HG03066 (cell line): Measurements from ENCODE around the gene PCDHGC4.
A peak's percentile ranks its signal among the peaks of the same experiment; 100 is the strongest.

Experiments used
- ATAC-seq: cut with Tn5 transposase; IDR thresholded peaks from one replicate; pipeline ENCODE4 v1.9.1; 2021; ENCODE audit warnings: low read depth; ENCODE audit not compliant: unreplicated experiment

PCDHGC4 gene

DNA sequence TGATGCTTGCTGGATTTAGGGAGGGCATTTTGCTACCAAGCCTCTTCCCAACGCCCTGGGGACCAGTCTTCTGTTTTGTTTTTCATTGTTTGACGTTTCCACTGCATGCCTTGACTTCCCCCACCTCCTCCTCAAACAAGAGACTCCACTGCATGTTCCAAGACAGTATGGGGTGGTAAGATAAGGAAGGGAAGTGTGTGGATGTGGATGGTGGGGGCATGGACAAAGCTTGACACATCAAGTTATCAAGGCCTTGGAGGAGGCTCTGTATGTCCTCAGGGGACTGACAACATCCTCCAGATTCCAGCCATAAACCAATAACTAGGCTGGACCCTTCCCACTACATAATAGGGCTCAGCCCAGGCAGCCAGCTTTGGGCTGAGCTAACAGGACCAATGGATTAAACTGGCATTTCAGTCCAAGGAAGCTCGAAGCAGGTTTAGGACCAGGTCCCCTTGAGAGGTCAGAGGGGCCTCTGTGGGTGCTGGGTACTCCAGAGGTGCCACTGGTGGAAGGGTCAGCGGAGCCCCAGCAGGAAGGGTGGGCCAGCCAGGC is 27.0 kb downstream of the PCDHGC4 start:
- no peak for ATAC-seq

DNA sequence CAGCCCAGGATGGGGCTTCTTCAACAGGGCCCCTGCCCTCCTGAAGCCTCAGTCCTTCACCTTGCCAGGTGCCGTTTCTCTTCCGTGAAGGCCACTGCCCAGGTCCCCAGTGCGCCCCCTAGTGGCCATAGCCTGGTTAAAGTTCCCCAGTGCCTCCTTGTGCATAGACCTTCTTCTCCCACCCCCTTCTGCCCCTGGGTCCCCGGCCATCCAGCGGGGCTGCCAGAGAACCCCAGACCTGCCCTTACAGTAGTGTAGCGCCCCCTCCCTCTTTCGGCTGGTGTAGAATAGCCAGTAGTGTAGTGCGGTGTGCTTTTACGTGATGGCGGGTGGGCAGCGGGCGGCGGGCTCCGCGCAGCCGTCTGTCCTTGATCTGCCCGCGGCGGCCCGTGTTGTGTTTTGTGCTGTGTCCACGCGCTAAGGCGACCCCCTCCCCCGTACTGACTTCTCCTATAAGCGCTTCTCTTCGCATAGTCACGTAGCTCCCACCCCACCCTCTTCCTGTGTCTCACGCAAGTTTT is 27.6 kb downstream of the PCDHGC4 start:
- ATAC-seq = no peak

DNA sequence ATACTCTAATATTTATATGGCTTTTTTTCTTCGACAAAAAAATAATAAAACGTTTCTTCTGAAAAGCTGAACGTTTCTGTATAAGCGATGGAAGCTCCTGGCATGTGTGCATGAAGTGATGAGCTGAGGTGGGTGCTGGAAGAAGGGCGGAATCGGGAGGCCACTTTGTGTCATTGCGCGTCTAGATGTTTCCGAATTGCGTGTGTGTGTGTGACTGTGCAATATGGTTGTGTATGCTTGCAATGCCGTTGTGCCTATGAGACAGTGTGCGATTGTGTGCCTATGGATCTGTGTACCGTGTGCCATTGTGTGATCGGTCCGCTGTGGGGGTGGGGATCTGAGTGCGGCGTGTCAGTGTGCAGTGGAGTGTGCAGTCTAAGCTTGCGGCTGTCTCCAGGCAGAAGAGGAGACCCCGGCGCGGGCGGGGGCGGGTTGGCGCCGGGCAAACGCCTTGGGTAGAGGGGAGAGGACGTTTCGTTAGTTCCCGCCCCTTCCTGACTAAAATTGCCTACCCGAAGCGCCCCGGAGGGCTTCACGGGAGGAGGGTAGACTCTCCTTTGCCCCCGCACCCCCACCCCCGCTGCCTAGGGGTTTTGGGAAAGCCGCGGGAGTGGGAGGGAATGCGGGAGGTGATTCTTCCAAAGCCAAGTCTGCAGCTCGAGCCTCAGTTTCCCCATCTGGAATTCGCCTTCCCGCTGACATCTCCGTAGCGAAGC is 28.2 kb downstream of the PCDHGC4 start:
- no peak for ATAC-seq

- ATAC-seq = no peak
Observed at GRCh38 chr5:141513627-141514329, 28.9 kb downstream of the PCDHGC4 start.

GRCh38 chr5:141514330-141515133 is 29.7 kb downstream of the PCDHGC4 start:
- no peak for ATAC-seq

GRCh38 chr5:141515141-141515540 is 30.3 kb downstream of the PCDHGC4 start:
- no peak for ATAC-seq

DNA sequence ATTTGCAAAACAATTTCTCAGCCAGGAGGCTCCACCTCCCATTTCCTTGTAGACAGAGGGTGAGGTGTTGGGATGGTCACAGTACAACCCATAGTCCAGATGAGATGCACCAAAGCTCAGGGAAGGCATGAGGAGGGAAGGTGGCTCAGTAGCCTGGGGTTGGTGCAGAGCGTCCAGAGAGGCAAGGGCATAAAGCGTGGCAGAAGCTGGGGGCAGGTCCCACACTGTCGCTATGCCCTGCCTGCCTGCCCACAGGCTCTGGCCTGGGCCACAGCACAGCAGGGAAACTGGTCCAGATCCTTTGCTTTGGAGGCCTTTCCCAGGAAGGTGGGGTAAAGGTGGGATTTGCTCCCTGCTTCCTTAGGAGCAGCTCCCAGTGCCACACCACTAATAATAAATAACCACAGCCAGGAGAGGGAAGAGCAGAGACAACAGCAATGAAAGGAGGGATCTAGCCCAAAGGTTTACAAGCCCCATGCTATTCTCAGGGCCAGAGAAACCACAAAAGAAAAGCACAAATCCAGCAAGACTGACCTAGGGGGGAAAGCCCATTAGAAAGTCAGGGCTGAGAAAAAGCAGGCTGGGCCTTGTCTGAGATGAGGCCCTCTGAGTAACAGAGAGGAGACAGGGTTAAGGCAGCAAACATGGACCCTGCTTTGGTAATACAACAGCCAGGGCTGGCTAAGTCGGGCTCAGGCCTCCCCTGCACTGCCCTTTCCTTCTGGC is 31.3 kb downstream of the PCDHGC4 start:
- ATAC-seq = no peak

GRCh38 chr5:141516672-141517025 is 31.8 kb downstream of the PCDHGC4 start:
- no peak for ATAC-seq

DNA sequence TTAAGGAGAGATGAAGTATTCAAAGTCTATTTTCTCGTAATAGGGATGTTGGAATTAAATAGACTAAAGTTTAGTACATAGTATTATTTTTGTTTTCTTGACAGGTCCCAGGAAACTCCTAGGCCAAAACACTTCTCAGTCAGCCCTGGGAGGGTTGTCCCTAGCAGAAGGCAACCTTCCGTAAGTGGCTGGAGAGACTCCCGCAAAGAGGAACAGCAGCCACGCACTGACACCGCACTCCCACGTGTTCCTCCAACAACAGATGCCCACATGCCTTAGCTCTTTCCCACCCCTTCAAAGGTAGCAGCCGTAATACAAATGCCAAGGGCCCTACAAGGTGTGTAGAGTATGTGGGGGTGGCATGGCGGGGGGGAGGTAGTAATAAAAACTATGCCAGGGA is 32.5 kb downstream of the PCDHGC4 start:
- no peak for ATAC-seq

DNA sequence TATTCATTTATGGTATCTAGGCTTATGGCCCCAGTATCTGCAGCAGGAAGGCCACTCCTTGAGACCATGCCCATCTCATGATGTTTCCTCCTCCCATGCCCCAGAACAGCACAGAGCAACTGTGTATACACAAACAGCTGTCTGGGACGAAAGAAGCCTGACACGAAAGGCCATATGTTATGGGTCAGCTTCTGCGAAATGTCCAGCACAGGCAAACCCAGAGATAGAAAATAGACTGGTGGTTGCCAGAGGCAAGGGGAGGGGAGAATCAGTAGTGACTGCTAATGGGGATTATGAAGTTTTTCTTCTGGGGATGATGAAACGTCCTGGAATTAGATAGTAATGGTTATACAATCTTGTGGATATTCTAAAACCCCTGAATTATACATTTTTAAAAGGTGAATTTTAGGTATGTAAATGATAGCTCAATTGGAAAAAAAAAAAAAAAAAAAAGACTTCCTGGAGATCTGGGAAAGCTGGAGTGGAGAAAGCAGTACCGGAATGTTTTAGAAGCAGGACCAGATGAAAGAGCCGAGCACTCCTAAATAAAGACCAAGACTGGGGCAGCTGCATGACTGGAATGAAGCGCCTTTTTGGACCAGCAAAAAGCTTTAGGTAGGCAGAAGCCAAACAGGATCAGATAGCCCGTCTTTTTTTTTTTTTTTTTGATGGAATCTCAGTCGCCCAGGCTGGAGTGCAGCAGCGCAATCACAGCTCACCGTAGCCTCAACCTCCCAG is 33.2 kb downstream of the PCDHGC4 start:
- ATAC-seq = no peak

GRCh38 chr5:141518618-141519015 is 33.8 kb downstream of the PCDHGC4 start:
- no peak for ATAC-seq

GRCh38 chr5:141519605-141520565 is 35.1 kb downstream of the PCDHGC4 start:
- no peak for ATAC-seq

- ATAC-seq = no peak
Observed at GRCh38 chr5:141521244-141521781, 36.5 kb downstream of the PCDHGC4 start.

DNA sequence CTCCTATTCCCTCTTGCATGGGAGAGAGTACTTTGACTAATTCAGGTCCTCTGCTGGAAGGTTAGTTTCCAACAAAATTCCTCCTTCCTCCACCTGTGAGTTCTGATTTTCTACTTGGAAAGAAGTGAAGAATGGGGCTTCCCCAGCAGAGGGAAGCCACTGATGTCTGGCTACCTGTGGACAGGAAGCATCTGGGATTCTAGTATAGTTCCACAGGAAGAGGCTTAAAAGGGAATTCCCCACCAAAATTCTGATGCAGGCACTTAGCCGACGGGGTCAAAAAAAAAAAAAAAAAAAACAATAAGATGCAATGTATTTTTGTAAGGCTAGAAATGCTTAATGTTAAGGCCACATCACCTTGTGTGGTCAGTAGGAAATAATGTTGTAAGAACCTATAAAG is 37.5 kb downstream of the PCDHGC4 start:
- ATAC-seq = no peak

- ATAC-seq = no peak
Observed at GRCh38 chr5:141523991-141524390, 39.2 kb downstream of the PCDHGC4 start.

DNA sequence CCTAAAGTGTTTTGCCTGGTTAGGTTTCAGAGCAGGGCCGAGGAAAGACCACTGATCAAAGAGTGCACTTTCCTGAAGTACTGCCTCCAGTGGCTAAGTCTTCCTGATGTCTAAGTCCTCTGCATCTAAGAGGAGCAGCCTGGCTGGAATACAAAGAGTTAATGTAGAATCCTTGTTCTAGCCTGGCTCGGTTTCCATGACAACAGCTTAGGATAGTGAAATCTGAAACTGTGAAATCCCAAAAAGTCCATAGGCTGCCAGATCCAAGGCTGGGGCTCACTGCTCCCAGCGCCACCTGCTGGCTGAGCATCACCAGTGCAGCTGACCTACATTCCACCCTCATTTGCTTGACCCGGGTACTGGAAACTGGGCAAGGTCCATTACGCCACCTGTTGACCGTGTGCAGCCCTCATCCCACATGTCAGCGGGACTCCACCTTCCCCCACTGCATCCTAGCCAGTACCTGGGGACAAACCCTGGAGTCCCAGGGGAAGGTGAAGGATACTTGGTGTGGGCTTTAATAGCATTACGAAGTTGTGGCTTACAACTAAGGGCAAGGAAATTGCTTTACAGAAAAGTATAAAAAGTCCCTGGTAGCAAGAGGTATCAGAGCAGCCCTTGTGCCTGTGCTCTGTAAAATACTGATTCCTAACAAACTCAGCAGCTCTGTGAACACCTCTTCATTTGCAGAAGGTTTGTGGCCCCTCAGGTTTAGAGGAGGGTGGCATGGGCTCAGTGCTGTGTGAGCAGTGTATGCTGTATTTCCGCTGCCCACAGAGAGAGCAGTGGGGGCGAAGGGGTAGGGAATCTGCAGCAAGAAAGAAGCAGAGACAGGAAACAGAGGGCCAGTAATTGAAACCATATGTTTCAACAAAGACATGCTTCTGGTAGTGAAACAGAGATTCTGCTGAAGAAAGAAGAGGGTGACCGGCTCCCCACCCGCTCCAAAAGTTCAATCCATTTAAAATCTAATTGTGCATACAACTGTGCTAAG is 40.1 kb downstream of the PCDHGC4 start:
- peak; percentile 65 for ATAC-seq

DNA sequence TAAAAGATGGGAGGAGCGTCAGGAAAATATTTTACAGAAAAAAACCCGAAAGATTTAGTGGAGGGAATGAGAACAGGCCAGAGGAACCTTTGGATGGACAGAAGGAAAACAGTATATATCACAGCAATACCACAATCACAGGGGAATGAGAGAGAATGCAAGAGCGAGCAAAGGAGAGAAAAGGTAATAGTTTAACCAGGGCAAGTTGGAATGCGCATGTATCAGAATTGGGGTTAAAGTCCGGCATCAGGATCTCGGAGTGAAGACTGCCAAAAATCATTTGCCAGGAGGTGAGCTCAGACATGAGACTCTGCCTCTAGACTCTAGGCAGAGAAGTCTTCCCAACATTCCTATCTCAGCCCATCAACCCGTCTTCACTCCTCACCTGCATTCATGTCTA is 40.8 kb downstream of the PCDHGC4 start:
- no peak for ATAC-seq
